ENCODE measurements around the gene WDR54.

WDR54 gene

DNA sequence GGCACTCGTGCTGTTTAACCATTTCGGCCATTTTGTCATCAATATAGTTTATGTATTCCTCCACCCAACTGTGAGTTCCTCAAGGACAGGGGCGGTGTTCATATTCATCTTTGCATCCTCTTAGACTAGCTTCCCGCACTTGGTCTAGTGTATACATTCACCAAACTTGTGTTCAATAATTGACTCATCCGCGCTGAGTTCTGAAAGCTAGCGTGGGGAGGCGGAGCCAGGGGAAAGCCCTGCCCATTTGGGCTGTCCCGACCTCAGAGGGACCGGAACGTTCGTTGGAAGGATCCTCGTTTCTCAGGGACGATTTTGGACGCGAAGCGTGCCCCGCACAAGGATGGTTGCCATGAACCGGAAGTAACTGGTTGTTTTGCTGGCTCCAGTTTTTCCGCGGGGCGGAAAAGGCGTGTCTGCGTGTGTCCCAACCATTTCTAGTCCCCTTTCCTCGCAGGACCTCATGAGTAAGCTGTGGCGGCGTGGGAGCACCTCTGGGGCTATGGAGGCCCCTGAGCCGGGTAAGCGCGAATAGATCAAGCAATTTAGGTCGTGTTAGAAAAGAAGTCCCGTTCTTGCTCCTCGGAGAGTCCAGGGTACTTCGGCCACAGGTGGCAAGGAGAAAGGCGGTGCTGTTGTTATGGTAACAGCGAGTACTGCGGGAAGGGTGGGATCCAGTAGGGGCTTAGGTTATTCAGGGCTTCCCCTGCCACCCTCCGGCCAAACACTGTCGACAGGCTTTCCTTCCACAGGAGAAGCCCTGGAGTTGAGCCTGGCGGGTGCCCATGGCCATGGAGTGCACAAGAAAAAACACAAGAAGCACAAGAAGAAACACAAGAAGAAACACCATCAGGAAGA is 33.4 kb downstream of the WDR54 start, which contains the start of gene INO80B (continued):
- no peak for TF ChIP-seq ZBTB20 (tag by site-specific recombination; IDR thresholded peaks at IDR 0.05)
- TF ChIP-seq ZNF184 (tag by site-specific recombination; IDR thresholded peaks at IDR 0.05), result 0 out of 2 replicates have a peak, but pooled peaks have one; percentile 76
- 0 out of 2 replicates have a peak, but pooled peaks have one; percentile 31 for TF ChIP-seq GLI4 (tag by site-specific recombination; IDR thresholded peaks at IDR 0.05)
- TF ChIP-seq, protein P1, sequence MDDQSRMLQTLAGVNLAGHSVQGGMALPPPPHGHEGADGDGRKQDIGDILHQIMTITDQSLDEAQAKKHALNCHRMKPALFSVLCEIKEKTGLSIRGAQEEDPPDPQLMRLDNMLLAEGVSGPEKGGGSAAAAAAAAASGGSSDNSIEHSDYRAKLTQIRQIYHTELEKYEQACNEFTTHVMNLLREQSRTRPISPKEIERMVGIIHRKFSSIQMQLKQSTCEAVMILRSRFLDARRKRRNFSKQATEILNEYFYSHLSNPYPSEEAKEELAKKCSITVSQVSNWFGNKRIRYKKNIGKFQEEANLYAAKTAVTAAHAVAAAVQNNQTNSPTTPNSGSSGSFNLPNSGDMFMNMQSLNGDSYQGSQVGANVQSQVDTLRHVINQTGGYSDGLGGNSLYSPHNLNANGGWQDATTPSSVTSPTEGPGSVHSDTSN (CRISPR knock-in tag; IDR thresholded peaks at IDR 0.05), result no peak
- no peak for TF ChIP-seq ZNF350 (tag by site-specific recombination; IDR thresholded peaks at IDR 0.05)
- TF ChIP-seq, protein P2, sequence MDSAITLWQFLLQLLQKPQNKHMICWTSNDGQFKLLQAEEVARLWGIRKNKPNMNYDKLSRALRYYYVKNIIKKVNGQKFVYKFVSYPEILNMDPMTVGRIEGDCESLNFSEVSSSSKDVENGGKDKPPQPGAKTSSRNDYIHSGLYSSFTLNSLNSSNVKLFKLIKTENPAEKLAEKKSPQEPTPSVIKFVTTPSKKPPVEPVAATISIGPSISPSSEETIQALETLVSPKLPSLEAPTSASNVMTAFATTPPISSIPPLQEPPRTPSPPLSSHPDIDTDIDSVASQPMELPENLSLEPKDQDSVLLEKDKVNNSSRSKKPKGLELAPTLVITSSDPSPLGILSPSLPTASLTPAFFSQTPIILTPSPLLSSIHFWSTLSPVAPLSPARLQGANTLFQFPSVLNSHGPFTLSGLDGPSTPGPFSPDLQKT (IDR thresholded peaks at IDR 0.05; ENCODE audit: borderline replicate concordance, low read depth, low read length), result no peak
- no peak for TF ChIP-seq ZNF747 (tag by site-specific recombination; IDR thresholded peaks at IDR 0.05)
- peak; percentile 99 for TF ChIP-seq KLF8 (tag by site-specific recombination; IDR thresholded peaks at IDR 0.05)
- TF ChIP-seq FEZF1 (tag by site-specific recombination; IDR thresholded peaks at IDR 0.05), result 0 out of 2 replicates have a peak, but pooled peaks have one; percentile 14
- no peak for TF ChIP-seq ZBTB7A (tag by site-specific recombination; IDR thresholded peaks at IDR 0.05; ENCODE audit: low read depth)
- peak; percentile 98 for TF ChIP-seq KLF10 (tag by site-specific recombination; IDR thresholded peaks at IDR 0.05)
- no peak for TF ChIP-seq ZSCAN16 (tag by site-specific recombination; IDR thresholded peaks at IDR 0.05)
- TF ChIP-seq ZFP41 (tag by site-specific recombination; IDR thresholded peaks at IDR 0.05; ENCODE audit: borderline replicate concordance), result no peak
- TF ChIP-seq, protein P3, sequence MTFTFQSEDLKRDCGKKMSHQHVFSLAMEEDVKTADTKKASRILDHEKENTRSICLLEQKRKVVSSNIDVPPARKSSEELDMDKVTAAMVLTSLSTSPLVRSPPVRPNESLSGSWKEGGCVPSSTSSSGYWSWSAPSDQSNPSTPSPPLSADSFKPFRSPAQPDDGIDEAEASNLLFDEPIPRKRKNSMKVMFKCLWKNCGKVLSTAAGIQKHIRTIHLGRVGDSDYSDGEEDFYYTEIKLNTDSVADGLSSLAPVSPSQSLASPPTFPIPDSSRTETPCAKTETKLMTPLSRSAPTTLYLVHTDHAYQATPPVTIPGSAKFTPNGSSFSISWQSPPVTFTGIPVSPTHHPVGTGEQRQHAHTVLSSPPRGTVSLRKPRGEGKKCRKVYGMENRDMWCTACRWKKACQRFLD (tag by site-specific recombination; IDR thresholded peaks at IDR 0.05), result no peak
- TF ChIP-seq ZNF121 (tag by site-specific recombination; IDR thresholded peaks at IDR 0.05), result no peak
- no peak for TF ChIP-seq ZNF114 (tag by site-specific recombination; IDR thresholded peaks at IDR 0.05)
- 0 out of 2 replicates have a peak, but pooled peaks have one; percentile 8 for TF ChIP-seq ZNF221 (tag by site-specific recombination; IDR thresholded peaks at IDR 0.05; ENCODE audit: borderline replicate concordance)
- peak; percentile 71 for TF ChIP-seq ZNF341 (tag by site-specific recombination; IDR thresholded peaks at IDR 0.05; ENCODE audit: low read depth)
- TF ChIP-seq, protein P4, sequence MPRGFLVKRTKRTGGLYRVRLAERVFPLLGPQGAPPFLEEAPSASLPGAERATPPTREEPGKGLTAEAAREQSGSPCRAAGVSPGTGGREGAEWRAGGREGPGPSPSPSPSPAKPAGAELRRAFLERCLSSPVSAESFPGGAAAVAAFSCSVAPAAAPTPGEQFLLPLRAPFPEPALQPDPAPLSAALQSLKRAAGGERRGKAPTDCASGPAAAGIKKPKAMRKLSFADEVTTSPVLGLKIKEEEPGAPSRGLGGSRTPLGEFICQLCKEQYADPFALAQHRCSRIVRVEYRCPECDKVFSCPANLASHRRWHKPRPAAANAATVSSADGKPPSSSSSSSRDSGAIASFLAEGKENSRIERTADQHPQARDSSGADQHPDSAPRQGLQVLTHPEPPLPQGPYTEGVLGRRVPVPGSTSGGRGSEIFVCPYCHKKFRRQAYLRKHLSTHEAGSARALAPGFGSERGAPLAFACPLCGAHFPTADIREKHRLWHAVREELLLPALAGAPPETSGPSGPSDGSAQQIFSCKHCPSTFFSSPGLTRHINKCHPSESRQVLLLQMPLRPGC (tag by site-specific recombination; IDR thresholded peaks at IDR 0.05), result peak; percentile 76
- TF ChIP-seq REPIN1 (tag by site-specific recombination; IDR thresholded peaks at IDR 0.05; ENCODE audit: low read depth), result no peak
- TF ChIP-seq, protein P5, sequence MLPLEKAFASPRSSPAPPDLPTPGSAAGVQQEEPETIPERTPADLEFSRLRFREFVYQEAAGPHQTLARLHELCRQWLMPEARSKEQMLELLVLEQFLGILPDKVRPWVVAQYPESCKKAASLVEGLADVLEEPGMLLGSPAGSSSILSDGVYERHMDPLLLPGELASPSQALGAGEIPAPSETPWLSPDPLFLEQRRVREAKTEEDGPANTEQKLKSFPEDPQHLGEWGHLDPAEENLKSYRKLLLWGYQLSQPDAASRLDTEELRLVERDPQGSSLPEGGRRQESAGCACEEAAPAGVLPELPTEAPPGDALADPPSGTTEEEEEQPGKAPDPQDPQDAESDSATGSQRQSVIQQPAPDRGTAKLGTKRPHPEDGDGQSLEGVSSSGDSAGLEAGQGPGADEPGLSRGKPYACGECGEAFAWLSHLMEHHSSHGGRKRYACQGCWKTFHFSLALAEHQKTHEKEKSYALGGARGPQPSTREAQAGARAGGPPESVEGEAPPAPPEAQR (tag by site-specific recombination; IDR thresholded peaks at IDR 0.05), result peak; percentile 77; the same call in 1 of the 2 replicates
- TF ChIP-seq ZNF140 (tag by site-specific recombination; IDR thresholded peaks at IDR 0.05), result no peak
- TF ChIP-seq, protein P6, sequence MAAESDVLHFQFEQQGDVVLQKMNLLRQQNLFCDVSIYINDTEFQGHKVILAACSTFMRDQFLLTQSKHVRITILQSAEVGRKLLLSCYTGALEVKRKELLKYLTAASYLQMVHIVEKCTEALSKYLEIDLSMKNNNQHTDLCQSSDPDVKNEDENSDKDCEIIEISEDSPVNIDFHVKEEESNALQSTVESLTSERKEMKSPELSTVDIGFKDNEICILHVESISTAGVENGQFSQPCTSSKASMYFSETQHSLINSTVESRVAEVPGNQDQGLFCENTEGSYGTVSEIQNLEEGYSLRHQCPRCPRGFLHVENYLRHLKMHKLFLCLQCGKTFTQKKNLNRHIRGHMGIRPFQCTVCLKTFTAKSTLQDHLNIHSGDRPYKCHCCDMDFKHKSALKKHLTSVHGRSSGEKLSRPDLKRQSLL (tag by site-specific recombination; IDR thresholded peaks at IDR 0.05), result peak; percentile 92
- no peak for TF ChIP-seq ZNF202 (tag by site-specific recombination; IDR thresholded peaks at IDR 0.05; ENCODE audit: borderline replicate concordance)
- peak; percentile 72; the same call in 1 of the 2 replicates for TF ChIP-seq ZBTB21 (tag by site-specific recombination; IDR thresholded peaks at IDR 0.05)
- TF ChIP-seq, protein P7, sequence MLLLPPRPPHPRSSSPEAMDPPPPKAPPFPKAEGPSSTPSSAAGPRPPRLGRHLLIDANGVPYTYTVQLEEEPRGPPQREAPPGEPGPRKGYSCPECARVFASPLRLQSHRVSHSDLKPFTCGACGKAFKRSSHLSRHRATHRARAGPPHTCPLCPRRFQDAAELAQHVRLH (tag by site-specific recombination; IDR thresholded peaks at IDR 0.05), result peak; percentile 97
- no peak for TF ChIP-seq ZNF777 (tag by site-specific recombination; IDR thresholded peaks at IDR 0.05; ENCODE audit: borderline replicate concordance)
- TF ChIP-seq ZNF48 (tag by site-specific recombination; IDR thresholded peaks at IDR 0.05), result no peak
- no peak for TF ChIP-seq ZBTB1 (tag by site-specific recombination; IDR thresholded peaks at IDR 0.05)
- TF ChIP-seq ZNF571 (tag by site-specific recombination; IDR thresholded peaks at IDR 0.05), result no peak
- TF ChIP-seq ZNF654 (tag by site-specific recombination; IDR thresholded peaks at IDR 0.05; ENCODE audit: low read depth), result no peak
- no peak for TF ChIP-seq ZNF37A (tag by site-specific recombination; IDR thresholded peaks at IDR 0.05)
- no peak for TF ChIP-seq HOXA7 (CRISPR knock-in tag; IDR thresholded peaks at IDR 0.05; ENCODE audit: borderline replicate concordance)
